ENCODE results near the gene WDR54.
A peak's percentile ranks its signal among the peaks of the same experiment; 100 is the strongest.
"Not testable (repeated sequence)": the region's sequence is repeated elsewhere in the genome, so short reads cannot be mapped to it uniquely, and the experiment has no call there.

Gene WDR54

GRCh38 chr2:74413001-74413698, 8.4 kb upstream of the WDR54 start:
- DNase-seq = no peak

DNA sequence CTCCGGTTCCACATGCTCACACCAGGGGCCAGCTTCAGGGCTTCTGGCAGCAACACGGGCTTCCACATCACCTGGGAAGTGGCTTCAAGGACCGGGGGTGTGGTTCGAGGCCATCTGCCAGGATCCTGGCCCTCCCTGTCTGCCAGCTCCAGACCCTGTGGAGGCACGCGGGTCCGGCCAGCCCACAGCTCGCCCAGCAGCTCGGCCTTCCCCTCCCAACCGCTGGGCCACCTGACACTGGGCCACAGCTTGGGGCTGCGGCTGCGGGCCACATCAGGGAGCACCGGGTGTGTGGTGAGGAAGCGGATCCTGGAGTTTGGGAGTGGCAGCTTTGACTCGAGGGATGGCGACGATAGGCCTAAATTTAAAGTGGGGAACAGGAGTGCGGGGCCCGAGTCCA, 7.1 kb upstream of the WDR54 start:
- DNase-seq = no peak

DNA sequence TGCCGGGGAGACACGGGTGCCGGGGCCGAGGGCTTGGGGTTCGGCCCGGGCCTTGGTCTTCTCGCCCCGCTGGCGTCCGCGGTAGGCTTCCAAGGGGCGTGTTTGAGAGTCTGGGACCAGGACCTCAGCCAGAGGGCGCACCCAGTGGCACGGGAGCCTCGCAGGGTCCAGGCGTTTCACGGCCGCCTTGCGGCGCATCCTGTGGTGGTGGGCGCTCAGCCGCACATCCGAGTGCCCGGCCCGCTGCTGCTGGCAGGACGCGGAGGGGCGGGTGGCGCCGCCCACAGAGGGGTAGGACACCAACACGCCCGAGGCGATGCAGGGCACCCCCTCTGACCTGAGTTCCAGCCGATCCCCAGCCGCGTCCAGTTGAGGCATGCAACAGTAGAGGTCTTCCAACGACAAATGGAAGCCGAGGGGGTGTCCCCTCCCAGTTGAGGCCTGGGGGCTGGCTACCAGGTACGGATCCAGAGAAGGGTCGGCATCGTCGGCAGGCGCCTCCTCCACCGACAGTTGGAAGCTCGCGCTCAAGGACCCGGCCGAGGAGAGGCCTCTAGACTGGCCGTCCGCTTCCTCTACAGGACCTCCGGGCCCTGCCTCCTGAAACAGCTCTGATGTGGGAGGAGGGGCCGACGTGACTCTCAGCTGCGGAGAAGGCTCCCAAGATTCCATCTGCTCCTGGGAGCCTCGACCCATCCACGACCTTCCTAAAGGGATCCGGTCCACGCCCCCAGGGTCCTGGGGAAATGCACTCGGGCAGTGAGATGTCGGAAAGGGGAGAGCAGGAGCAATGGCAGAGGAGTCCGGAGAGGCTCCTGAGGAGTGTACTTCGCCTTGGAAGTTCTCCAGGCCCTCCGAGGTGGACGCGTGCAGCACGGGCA, 6.4 kb upstream of the WDR54 start:
- DNase-seq = peak; percentile 39

GRCh38 chr2:74415762-74416395, 5.7 kb upstream of the WDR54 start:
- no peak for DNase-seq

DNA sequence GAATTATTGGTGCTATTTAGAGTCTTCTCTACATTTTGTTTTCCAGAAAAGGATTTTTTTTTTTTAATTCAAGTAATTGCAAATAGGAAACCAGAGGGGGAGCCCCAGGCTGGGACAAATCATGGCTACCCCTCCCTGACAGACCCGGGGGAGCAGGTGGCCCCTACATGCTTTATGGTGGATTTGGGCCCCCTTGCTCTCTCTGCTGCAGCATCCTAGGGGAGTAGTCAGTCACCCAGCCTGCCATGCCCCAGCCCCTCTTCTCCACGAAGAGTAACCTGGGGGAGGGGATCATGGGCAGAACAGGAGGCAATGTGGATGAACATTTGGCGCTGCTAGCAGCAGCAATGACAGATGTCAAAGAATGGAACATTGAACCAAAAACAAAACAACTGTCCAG, 4.8 kb upstream of the WDR54 start:
- no peak for DNase-seq

DNA sequence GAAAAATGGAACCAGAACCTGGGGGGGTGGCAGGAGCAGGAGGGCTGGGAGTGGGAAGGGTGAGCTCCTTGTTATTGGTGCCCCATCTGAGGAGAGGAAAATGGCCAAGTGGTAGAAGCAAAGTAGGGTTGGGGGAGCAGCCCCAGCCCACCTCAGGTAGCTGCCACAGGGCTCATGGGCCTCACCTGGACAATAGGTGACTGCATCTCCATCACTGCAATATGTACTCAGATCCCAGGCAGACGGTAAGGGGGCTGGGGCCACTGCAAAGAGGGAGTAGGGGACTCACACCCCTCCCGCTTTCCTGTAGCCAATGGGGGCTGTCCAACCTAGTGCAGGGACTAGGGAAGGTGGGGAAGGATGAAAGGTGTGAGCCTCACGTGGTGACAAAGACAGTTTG, 4.3 kb upstream of the WDR54 start:
- no peak for DNase-seq

DNA sequence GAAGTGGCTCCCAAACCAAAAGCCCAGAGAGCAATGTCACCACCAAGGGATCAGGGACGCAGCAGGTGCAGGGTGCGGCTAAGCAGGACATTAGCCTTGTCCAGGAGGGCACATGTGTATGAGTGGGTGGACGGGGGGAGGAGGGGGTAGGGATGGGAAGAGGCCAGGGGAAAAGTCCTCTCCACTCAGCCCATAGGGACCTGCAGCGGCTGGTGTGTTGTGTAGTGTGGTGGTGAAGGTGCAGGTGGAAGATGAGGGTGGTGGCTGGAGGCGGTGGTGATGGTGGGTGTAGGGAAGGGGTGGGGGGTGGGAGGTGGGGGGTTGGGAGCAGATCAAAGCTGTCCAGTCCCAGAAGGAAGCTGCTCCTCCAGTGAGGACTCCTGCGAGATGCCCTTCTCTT, 3.8 kb upstream of the WDR54 start:
- no peak for DNase-seq

DNA sequence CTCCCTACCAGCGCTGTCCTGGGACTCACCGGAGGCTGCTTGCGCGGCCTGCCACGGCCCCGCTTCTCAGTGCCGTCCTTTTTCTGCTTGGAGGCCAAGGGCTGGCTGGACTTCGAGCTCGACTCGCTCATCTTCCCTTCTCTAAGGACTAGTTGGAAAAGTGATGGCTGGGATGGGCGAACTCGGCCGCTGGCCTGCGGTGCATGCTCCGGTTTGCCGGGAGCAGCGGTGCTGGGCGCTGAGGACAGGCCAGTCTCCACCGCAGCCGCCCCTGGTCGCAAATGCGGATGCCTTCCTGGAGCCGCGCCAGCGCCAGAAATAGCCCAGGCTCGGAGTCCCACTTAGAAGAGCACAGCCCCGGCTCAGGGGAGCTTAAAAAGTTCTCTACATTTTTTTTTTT, 3.2 kb upstream of the WDR54 start:
- no peak for DNase-seq

DNA sequence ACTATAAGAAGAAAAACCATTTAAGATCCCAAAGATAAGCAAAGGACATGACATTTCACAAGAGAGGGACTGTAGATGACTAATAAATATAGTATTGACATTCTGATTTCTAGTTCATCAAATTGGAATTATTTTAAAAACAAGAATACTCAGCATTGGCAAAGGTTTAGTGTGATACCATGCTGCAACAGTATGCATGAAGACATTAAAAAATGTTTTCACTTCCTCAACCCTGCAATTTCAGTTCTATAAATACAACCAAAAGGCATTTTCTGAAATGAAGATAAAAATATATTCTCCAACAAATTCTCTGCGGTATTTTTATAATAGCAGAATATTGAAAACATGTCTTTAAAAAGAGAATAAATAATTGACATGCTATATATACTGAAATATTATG, 2.2 kb upstream of the WDR54 start:
- DNase-seq = no peak

DNA sequence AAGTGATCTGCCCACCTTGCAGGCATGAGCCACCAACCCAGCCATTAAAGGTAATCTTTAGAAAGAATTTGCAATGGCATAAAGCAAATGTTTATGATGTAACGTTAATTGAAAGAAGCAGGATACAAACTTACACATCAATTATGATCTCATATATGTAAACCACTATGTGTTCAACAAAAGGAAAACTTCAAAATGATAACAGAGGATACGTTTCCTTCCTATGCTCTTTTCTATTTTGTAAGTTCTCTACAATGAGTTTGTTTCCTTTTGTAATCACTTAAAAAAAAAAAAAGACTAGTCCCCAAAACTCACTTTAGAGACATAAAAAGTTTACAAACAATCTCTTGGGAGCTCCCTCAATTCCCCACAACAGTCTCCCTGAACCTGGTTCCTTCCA, 1.5 kb upstream of the WDR54 start:
- DNase-seq = no peak

DNA sequence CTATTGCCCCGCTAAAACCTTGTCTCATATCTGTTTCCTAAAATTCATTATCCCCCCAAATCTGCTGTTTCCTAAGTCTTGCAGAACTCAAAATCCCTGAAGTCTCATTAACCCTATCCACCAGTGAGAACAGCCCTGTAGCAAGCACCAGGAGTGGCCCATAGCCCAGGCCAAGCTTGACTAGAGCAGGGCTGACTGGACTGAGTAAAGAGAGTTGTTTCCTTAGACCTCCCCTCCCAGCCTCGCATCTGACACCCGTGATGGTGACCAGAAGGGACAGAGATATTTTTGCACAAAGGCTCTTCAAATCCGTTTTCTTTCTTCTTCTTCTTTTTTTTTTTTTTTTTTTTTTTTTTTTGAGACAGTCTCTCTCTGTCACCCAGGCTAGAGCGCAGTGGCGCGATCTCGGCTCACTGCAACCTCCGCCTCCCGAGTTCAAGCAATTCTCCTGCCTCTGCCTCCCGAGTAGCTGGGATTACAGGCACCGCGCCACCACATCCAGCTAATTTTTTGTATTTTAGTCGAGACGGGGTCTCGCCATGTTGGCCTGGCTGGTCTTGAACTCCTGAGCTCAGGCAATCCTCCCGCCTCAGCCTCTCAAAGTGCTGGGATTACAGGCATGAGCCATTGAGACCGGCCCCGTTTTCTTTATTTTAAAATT, 957 bp upstream of the WDR54 start:
- DNase-seq = not testable (repeated sequence)

- DNase-seq = no peak
Measured at GRCh38 chr2:74423231-74424095, 1.9 kb downstream of the WDR54 start.

- DNase-seq = no peak
Measured at GRCh38 chr2:74424139-74424992, 2.8 kb downstream of the WDR54 start.

DNA sequence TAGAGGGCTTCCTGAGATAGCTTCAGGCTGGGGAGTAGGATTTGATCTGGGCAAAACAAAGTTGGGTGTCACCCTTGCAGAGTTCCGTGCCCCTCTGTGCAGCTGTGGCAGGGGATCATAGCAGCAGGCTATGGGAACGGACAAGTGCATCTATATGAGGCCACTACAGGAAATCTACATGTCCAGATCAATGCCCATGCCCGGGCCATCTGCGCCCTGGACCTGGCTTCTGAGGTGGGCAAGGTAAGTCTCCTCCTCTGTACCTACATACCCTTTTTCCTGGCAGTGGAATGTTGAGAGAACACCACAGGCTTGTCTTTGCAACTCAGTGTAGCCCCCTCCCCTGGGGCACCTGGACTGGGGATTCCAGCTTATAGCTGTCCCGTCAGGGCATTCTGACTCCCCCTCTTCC, 3.5 kb downstream of the WDR54 start:
- no peak for DNase-seq

GRCh38 chr2:74425523-74425922, 4.0 kb downstream of the WDR54 start:
- DNase-seq = no peak

DNA sequence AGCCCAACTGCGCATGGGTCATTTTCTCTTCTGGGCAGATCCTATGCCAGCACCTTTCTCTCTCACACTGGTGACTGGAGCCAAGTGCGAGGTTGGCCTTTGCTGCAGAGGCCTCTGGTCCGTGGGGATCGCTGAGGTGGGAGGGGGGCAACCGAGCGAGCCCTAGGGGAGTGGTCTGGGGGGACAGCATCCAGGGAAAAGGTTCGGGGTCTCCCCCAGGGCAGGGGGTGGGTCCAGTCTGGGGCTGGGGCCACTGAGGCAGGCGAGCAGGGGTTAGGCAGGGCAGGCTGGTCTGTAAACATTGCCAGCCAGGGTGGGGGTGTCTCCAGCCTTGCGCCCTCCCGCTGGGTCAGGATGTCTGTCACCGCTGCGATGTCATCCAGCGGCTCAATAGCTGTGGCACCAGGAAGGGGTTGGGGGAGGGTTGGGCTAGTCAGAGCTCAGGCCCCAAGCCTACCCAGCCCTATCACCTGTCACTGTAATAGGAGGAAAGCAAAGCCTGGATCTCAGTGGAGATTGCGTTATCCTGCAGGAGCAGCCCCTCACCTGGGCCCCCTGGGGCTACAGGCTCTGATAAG, 4.7 kb downstream of the WDR54 start:
- DNase-seq = no peak

DNA sequence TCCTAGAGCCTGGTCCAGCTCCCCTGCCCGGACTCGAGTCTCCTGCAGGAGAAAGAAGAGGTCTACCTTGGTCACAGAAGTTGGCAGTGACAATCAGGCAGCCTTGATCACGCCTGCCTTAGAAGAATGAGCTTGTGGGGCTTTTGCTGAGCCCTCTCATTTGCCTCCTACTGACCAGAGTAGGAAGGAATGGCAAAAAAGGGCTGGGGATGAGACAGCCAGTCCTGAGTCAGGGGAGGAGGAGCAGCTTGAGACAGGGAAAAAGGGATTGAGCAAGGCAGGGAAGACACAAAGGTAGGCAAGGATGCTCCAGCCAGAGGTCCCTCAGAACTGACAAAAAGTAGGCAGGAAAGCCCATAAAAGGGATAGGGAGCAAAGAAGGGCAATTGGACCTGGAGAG, 6.0 kb downstream of the WDR54 start:
- DNase-seq = no peak

GRCh38 chr2:74428675-74429074, 7.1 kb downstream of the WDR54 start:
- DNase-seq = no peak

DNA sequence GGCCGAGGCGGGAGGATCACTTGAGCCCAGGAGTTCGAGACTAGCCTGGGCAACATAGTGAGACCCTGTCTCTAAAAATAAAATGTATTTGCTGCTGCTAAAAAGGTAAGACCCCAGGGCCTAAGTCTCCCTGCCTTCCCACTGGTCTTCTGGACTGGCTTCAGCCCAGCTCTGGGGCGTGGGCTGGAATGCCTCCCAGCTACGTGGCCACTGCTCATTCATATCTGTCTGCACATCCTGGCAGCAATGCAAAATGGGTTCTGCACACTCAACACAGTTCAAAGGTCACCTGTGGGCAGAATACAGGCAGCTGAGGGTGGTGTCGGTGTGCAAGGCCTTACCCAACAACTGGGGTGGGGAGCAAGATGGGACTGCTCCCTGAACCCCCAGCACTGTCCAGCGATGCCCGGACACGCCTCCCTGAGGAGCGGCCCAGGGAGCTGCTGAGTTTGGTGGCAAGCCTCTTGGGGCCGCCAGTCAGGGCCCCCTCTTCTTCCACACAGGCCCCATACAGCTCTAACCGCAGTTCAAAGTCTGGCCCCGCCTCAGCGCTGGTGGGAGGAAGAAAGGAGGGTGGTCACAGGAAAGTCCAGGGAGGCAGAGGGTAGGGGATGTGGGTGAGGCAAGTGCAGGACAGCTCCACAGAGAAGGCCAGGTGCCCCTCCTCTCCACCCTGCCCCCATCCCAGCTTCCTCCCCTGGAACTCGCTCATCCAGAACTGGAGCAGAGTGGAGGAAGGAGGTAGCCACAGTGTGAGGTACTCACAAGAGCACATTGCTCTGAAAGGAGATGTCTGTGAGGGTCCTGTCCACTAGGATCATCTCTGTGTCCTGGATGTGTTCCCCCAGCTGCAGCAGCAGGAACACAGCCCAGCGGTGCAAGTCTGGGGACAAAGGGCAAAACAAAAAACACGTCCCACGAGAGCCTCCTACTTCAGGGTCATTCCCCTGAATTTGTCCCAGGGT, 8.2 kb downstream of the WDR54 start:
- no peak for DNase-seq

- DNase-seq = no peak
Measured at GRCh38 chr2:74430502-74430901, 9.0 kb downstream of the WDR54 start.

All from activated CD8-positive, alpha-beta memory T cell treated with anti-CD3 and anti-CD28 coated beads, Interleukin-2, amount 50 U/mL, for 4 hours (primary cell).